Jurkat, Clone E6-1 (cell line): ENCODE results near the gene PARP3.
"Not testable (repeated sequence)": the region's sequence is repeated elsewhere in the genome, so short reads cannot be mapped to it uniquely, and the experiment has no call there.

Source experiments
- DNase-seq: peaks from one replicate; pipeline ENCODE4 v3.0.0-alpha.2; 2011; ENCODE audit warnings: low read depth, low spot score
- H3K4me3 ChIP-seq: 2 replicates; pipeline ENCODE4 v1.5.1; 2011; ENCODE audit warnings: mild to moderate bottlenecking, low read length, control low read depth, moderate library complexity

Gene PARP3

DNA sequence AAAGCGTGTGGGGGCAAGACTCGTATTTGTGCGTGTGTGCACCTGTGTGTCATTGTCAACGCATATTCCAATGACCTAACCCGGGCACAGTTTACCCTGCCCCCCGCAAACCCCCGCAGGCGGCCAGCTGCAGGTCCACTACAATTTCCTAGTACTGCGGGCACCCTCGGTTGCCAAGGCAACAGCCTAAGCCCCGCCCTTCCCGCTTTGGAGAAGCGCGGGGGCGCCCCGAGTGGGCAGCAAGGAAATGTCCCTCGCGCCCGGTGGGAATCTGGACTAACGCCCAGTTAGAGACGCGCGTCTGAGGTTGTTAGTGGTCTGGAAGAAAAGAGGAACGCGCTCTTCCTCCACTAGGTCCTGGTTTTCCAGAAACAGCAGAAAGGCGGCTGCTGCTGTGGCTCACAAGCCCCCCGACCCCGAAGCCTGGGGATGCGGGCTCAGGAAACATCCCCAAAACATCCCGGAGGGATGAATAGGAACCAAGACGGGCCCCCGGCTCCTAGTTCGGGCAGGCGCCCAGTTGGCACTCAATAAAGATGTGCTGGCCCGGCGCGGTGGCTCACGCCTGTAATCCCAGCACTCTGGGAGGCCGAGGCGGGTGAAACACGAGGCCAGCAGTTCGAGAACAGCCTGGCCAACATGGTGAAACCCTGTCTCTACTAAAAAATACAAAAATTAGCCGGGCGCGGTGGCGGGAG, 33.8 kb downstream of the PARP3 start:
- H3K4me3 ChIP-seq: peak overlapping the region; percentile 97
- no peak for DNase-seq

DNA sequence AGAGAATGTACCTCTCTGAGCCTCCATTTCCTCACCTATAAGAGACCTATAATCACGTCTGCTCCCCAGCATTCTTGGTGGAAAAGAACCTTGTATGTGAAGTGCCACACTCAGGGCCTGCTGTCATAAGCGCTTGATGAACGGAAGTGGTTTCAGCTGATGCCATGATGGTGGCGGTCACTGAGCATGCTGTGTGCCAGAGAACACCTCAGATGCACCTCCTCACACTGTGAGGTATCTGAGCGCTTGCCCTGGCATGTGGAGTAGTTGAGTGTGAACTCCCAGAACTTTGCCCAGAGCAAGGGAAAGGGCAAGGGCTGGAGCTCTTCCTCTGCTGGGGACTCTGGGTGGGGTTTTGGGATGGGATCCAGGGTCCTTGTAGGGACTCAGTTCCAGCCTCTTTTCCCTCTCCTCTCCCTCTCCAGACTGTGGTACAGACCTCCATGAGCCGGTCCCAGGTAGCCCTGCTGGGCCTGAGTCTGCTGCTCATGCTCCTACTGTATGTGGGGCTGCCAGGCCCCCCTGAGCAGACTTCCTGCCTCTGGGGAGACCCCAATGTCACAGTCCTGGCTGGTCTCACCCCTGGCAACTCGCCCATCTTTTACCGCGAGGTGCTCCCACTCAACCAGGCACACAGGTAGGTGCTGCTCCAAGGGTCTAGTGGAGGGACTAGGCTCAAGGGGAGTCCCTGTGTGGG, 35.4 kb downstream of the PARP3 start:
- no peak overlapping the region for H3K4me3 ChIP-seq

DNA sequence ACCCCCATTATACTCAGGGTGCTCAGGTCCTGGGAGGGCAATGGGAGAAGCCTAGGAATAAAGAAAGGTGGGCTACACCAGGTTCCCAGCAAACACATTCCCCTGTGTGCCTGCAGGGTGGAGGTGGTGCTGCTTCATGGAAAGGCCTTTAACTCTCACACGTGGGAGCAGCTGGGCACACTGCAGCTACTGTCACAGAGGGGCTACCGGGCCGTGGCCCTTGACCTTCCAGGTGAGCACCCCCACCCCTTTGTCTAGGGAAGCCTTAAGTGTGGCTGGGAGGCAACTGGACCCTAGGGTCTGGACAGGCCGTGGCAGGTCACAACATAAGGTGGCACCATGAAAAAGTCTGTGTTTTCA, 36.0 kb downstream of the PARP3 start:
- no peak overlapping the region for H3K4me3 ChIP-seq
- no peak for DNase-seq

More for the DNA sequence above, 35.4 kb downstream of the PARP3 start:
- DNase-seq: peak; percentile 74

DNA sequence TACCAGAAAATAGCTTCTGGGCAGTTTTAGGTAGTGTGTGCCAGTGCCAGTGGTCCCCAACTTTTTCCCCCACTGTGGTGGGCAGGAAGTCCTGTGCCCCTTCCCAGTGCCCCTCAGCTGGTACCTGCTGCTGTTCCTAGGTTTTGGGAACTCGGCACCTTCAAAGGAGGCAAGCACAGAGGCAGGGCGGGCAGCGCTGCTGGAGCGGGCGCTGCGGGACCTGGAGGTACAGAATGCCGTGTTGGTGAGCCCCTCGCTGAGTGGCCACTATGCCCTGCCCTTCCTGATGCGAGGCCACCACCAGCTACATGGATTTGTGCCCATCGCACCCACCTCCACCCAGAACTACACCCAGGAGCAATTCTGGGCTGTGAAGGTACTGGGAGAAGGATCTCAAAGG, 38.1 kb downstream of the PARP3 start:
- DNase-seq: no peak
- H3K4me3 ChIP-seq: no peak overlapping the region

DNA sequence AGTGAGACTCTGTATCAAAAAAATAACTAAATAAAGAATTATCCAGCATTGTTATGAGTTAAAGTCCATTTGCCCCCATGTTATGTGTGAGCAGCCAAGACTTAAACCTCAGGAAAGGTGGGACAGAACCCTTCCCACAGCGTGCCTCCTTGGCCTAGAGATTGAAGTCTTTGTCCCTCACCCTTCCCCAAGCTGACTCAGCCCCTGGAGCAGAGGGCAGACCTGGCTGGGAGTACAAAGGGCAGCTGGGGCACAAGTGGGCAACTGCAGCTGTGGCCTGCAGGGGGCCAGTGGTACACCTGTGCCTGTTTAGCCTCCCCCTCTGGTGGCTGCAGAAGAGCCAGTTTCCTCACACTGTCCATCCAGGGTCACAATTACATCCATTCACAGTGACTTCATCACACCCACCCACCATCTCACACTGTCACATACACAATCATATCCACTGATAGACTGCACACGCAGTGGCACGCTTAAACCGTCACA, 40.2 kb downstream of the PARP3 start:
- no peak for DNase-seq
- H3K4me3 ChIP-seq: peak overlapping the region; percentile 69

DNA sequence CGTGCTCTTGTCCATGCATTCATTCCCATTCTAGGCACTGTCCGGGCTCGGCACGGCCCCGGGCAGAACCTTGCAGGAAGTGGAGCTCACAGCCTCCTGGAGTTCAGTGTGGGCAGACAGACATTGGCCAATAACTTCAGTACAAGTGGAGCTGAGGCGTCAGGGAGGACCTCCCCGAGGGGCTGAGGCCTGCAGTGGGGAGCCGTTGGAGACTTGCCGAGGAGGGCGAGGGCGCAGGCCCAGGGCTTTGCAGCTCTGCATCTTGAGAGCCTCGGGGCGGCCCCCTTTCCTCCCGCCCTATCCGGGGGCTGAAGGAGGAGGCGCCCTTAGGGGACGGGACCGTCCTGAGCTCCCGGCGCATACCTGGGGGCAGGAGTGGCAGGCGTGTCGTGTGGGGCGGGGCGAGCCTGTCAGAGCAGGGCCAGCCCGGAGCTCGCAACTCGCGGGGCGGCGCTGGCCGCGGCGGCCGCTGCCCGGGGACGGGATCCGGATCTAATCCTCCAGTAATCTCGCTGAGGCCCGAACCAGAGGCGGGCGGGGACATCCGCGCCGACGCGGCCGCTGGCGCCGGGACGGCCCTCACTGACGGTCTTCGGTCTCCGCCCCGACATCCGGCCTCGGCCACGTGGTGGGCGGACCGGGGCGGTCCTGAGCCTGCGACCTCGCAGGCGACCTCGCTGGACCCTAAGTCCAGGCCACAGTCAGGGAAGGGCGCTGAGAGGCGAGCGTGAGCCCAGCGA, 40.8 kb downstream of the PARP3 start, which contains the start of gene ACY1:
ACY1 (plus strand) TSS at position 698 of the 740 bp plus-strand sequence. CDS start 530 bp downstream, outside the sequence.
- DNase-seq: no peak
- H3K4me3 ChIP-seq: peak within 1 kb of the TSS; percentile 69

DNA sequence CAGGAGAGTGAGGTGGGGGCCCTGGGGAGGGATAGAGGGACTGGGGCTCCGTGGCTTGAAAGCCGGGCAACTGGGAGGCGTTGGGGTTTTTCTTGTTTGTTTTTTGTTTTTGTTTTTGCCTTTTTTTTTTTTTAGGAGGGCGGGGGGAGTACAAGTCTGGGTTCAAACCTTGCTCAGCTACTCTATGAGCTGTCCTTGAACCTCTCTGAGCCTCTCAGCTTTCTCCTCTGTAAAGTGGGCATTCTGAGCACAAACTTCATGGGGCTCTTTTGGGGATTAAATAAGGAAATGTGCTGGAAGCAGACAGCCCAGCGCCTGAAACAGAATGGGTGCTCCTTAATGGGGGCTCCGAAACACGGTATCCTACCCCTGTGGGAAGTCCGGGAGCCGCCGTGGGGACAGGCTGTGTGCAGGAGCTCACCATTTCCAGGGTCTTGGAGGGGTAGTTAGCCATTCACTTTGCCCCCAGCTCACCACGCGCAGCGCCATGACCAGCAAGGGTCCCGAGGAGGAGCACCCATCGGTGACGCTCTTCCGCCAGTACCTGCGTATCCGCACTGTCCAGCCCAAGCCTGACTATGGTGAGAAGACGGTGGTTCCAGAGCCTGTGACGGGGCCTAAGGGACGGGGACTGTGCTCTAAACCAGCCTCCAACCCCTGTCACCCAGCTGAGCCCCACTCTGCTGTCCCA, 41.6 kb downstream of the PARP3 start:
- peak overlapping the region; percentile 69 for H3K4me3 ChIP-seq
- no peak for DNase-seq

DNA sequence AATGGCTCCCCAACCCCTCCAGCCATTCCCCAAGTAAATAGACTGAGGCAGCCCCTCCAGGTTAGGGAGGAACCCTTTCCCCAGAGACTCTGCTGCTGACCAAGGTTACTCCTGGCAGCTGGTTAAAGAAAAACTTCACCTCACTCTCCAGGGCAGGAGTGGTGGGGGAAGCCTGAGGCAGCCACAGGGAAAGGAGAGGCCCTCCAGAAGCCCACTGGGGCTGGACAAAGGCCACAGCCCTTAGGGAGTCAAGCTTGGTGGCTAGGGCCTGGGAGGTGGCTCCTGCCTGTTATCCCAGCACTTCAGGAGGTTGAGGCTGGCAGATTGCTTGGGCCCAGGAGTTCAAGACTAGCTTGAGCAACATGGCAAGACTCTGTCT, 42.1 kb downstream of the PARP3 start:
- no peak overlapping the region for H3K4me3 ChIP-seq
- DNase-seq: no peak

DNA sequence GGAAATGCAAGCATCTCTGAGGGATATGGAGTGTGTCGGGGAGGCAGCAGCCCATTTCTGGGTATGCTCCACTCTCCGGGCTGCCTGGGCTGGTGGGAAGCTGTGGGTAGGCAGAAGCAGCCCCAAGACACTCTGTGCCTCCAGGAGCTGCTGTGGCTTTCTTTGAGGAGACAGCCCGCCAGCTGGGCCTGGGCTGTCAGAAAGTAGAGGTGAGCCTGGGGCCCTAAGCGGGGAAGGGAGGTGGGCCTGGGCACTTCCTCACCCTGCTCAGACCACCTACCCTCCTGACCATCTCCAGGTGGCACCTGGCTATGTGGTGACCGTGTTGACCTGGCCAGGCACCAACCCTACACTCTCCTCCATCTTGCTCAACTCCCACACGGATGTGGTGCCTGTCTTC, 42.9 kb downstream of the PARP3 start:
- DNase-seq: no peak
- H3K4me3 ChIP-seq: no peak overlapping the region

DNA sequence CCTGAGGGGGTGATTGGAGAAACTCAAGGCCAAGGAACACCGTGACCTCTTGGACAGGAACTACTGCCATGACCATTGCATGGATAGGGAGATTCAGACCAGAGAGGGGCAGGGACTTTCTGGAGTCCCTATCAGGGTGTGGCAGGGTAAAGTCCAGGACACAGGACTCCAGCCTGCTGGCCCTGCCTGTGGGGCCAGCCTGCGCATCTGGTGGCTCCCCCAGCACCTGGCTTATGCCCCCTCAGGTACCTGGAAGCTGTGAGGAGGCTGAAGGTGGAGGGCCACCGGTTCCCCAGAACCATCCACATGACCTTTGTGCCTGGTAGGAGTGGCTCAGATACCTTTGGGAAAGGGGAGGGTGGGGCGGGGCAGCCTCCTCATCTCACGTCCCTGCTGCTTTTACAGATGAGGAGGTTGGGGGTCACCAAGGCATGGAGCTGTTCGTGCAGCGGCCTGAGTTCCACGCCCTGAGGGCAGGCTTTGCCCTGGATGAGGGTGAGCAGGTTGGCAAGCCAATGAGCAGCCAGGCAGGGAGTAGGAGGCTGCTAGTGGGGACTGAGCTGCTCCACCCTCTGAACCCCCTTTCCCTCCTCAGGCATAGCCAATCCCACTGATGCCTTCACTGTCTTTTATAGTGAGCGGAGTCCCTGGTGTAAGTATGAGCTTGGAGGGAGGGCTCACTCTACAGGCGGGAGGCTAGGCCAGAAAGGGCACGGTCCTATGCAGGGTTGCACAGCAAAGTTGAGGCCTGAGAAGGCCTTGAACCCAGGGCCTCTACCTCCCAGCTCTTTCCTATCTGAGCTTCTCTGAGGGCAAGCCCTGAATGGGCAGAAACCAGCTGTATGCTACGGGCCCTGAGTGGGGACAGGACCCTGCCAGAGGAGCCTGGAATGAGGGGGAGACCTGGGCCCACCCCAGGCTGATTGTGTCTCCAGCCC, 44.1 kb downstream of the PARP3 start:
- H3K4me3 ChIP-seq: no peak overlapping the region

DNA sequence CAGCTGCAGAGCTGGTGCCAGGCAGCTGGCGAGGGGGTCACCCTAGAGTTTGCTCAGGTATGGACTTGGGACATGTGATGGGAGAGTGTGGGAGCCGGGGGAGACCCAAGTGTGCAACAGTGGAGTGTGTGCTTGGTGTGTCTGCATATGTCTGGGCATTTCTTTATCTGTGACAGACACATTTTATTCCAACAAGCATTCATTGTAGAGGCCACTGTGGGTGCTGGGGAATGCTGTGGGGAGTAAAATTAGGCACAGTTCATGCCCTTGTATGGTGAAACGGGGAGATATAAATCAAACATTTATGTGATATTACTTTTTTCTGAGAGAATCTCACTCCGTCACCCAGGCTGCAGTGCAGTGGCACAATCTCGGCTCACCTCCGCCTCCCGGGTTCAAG, 45.4 kb downstream of the PARP3 start:
- no peak overlapping the region for H3K4me3 ChIP-seq
- DNase-seq: no peak

More for the DNA sequence above, 44.1 kb downstream of the PARP3 start:
- DNase-seq: no peak

DNA sequence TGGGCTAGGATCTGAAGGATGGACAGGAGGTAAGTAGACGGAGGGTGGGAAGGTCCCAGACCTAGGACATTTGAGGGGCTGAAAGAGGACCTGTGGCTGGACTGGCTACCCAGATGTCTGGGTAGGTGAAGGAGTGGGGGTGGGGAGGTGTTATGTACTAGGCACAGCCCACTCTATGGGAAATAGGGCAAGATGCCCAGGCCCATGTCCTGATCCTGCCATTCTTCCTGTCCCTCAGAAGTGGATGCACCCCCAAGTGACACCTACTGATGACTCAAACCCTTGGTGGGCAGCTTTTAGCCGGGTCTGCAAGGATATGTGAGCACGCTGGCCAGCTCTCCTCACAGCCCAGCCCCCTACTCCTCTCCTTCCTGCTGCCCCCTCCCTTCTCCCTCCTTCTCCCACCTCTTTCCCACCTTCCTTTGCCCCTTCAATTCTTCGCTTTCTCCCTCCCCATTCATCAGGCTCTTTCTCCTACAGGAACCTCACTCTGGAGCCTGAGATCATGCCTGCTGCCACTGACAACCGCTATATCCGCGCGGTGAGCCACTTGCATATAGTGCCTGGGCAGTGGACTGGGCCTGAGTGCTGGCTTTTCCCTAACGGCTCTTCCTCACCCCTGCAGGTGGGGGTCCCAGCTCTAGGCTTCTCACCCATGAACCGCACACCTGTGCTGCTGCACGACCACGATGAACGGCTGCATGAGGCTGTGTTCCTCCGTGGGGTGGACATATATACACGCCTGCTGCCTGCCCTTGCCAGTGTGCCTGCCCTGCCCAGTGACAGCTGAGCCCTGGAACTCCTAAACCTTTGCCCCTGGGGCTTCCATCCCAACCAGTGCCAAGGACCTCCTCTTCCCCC, 46.4 kb downstream of the PARP3 start:
- H3K4me3 ChIP-seq: no peak overlapping the region
- no peak for DNase-seq

DNA sequence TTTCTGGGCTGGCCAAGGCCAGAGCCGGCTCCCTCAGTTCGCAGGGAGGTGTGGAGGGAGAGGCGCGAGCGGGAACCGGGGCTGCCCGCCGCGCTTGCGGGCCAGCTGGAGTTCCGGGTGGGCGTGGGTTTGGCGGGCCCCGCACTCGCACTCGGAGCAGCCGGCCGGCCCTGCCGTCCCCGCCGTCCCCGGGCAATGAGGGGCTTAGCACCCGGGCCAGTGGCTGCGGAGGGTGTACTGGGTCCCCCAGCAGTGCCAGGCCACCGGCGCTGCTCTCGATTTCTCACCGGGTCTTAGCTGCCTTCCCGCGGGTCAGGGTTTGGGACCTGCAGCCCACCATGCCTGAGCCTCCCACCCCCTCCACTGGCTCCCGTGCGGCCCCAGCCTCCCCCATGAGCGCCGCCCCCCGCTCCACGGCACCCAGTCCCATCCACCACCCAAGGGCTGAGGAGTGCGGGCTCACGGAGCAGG, 48.4 kb downstream of the PARP3 start:
- not testable (repeated sequence) for DNase-seq, H3K4me3 ChIP-seq

DNA sequence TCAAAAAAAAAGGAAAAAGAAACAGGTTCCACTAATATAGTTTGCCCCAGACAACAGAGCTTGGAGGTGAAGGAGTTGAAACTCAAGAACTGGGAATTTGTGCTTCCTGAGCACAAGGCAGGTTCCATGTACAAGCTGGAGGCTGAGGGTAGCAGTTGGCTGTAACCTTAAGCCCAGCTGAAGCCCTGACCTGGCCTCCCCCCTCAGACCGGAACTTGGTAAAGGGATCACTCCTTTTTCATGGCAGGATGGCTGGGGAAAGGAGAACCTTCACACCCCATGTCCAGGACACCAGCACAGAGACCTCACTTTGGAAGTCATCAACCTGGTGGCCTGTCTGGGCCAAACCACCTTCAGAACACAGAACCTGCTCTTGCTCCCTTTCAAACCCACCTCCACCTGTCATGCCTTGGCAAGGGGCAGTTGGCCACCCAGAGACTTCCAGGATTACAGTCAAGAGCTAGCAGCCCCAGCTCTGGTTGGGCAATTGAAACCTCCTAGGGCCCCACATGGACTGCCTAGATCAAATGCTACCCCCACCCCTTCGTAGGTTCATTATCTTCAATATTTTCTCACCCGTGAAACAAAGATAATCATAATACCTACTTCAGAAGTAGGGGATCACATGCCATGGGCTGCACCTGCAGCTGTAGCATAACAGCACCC, 50.0 kb downstream of the PARP3 start:
- no peak overlapping the region for H3K4me3 ChIP-seq
- no peak for DNase-seq

DNA sequence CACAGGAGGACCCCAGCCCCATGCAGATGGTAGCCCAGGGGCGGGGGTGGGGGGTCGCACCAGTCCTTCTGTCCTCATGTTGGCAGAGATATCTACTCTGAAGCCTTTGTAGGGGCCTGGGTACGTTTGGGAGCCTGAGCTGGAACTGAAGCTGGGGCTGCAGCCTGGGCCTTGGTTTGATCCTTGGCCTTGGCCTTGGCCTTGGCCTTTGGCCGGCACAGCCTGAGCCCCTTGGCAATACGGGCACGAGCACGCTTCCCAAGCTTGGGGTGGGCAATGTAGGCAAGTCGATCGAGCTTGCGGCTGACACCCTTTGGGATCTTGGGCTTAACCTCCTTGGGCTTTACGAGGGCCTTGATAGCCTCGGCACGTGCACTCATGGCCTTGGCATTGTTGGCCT, 51.5 kb downstream of the PARP3 start:
- not testable (repeated sequence) for DNase-seq, H3K4me3 ChIP-seq

DNA sequence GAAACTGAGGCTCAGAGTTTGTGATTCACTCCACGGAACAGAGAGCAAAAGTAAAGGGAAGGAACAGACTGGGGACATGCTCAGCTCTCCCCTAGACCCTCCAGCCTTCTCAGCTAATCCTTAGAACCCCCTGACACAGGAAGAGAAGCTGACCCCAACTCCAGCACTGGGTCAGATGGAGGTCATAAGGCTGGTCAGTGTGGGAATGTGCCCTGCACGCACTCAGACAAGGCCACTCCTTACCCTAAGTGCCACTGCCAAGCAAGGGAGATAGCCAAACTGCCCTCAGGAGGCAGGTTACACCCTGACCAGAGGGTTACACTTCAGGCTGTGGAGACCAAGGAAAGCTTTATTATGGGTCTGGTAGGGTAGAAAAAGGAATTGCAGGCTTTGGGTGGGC, 52.4 kb downstream of the PARP3 start:
- no peak for DNase-seq
- H3K4me3 ChIP-seq: peak overlapping the region; percentile 84
